Right cardiac atrium (tissue), 5 donors: ENCODE data around the gene PPIF. TPM values are rescaled to one million over a fixed set of nuclear protein-coding genes. Genes with fewer than 3 reads are reported as not detected.

ENCODE experiments used
- ATAC-seq, 2 donors: fragments of 200-7000 bp; cut with Tn5 transposase; one replicate each; pipeline versions ENCODE4 v1.8.0 to v1.9.1; 2020; ENCODE audit warnings: moderate library complexity in 2 of 2, mild to moderate bottlenecking in 1 of 2
- DNase-seq, 3 donors: peaks; one replicate each; pipeline ENCODE4 v3.0.0-alpha.2; 2020
- H3K27ac ChIP-seq: one replicate; pipeline ENCODE4 v1.5.1; 2013; ENCODE audit warnings: mild to moderate bottlenecking, low read length, control low read depth, moderate library complexity
- H3K27me3 ChIP-seq: one replicate; pipeline ENCODE4 v1.6.1; 2013; ENCODE audit not compliant: control insufficient read depth, insufficient read depth
- H3K4me1 ChIP-seq: one replicate; pipeline ENCODE4 v1.6.1; 2013; ENCODE audit warnings: low read length; ENCODE audit not compliant: control insufficient read depth, insufficient read depth
- H3K4me3 ChIP-seq: one replicate; pipeline ENCODE4 v1.5.1; 2013; ENCODE audit warnings: low read length, control low read depth
- H3K9me3 ChIP-seq: one replicate; pipeline ENCODE4 v1.6.1; 2013; ENCODE audit warnings: low read length; ENCODE audit not compliant: control insufficient read depth
- WGBS: extraction: QIAGEN DNeasy Blood & Tissue Kit; methylation state at CpG from one replicate; pipeline ENCODE4 v1.1.7; 2013; 5-methylcytosine and 5-hydroxymethylcytosine counted together
- intact Hi-C, 4 donors: fragments of 100-400 bp; cut with DNase I; formaldehyde crosslinking; loops; one replicate each; pipeline versions ENCODE4 v1.11.0 to v1.14.0; 2022 to 2023
- polyA plus RNA-seq: library from polyadenylated mRNA; stranded (reverse); fragments of 200-250 nt; gene quantifications from one replicate; pipeline ENCODE4 v1.2.3, GENCODE V29; 2013
- total RNA-seq, 4 donors: library from RNA; stranded (reverse); fragmentation: NEBNext Ultra II Directional; extraction: Animal tissue kit (Norgen Biotek cat#: 25700); gene quantifications; one replicate each; pipeline ENCODE4 v1.2.1, GENCODE V29; 2021
- donor health status: healthy with polysubstance abuse.
- donor health status: DM: no; HTN: yes; CAD: no.
- donor health status: DM: no; HTN: no; CAD: no.
- donor health status: DM: no; HTN: yes; CAD: no; lungs with severe emphysema.
- donor health status: DM: yes; HTN: yes; CAD: no.

The PPIF gene
- total and polyA plus RNA-seq, 5 donors, result 91.8 to 121 (median 104) TPM

DNA sequence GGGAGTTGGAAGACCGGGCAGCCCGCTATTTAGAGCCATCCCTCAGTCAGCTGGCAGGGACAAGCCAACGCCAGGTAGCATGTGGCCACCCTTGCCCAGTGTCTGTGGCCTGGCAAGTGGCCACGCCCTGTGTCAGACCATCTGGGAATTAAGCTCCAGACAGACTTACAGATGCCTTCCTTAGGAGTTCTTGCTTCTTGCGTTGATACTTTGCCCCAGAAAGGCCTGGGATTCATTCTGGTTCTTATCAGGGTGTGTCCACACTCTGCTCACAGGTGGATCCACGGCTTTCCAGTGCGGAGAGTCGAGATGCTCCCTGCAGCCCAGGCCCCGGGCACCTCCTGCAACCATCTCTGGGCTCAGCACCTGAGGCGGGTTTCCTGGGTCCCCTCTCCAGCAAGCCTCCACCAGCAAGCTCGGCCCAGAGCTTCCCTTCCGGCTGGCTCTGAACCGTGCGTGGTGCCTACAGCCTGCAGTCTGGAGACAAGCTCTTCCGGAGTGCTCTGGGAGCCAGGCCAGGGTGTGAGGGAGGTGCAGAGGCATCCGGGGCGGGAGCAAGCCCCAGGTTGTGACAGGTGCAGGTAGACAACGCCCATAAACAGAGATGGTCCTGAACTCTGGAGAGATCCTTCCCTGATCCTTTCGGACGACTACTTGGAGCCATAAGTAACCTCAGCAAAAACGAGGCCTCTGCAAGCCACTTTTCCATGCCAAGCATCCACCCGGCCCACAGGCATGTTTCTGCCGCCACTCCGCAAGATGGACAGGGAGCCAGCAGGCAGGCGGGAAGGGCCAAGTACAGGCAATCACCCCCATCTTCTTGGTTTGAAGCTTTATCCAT is 32.3 kb upstream of the PPIF start:
- Histone ChIP-seq H3K9me3 (no peaks in the 10 kb centered on the region), H3K4me1 (peaks cover 6% of the 10 kb centered on the region), H3K4me3 (no peak overlapping the region), H3K27ac (no peak overlapping the region), H3K27me3 (no peaks in the 10 kb centered on the region)
- no peak for ATAC-seq
- DNase-seq, result peak; percentile 12 to 63 (median 42)
- WGBS, result 85% methylated on average over 25 of the region's 25 CpGs
- intact Hi-C loops, result no loop called here

DNA sequence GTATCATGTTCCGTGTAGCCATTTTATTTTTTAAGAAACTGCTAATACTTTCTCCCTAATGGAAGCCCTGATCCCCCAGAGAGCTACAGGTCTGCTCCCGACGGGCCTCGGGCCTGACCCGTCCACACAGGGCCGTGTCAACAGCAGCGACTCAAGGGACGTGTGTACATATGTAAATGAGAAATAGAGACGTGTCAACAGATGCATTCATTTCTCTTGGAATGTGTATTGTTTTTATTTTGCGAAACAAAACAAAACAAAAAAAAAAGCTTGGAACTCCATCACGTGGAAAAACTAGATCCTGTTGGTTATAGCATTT is 31.7 kb upstream of the PPIF start:
- Histone ChIP-seq H3K9me3 (no peaks in the 10 kb centered on the region), H3K27me3 (no peaks in the 10 kb centered on the region), H3K27ac (no peak overlapping the region), H3K4me1 (peaks cover 6% of the 10 kb centered on the region), H3K4me3 (no peak overlapping the region)
- 76% methylated on average over 11 of the region's 11 CpGs for WGBS
- DNase-seq (no peak), ATAC-seq (no peak)
- intact Hi-C loops, result no loop called here

DNA sequence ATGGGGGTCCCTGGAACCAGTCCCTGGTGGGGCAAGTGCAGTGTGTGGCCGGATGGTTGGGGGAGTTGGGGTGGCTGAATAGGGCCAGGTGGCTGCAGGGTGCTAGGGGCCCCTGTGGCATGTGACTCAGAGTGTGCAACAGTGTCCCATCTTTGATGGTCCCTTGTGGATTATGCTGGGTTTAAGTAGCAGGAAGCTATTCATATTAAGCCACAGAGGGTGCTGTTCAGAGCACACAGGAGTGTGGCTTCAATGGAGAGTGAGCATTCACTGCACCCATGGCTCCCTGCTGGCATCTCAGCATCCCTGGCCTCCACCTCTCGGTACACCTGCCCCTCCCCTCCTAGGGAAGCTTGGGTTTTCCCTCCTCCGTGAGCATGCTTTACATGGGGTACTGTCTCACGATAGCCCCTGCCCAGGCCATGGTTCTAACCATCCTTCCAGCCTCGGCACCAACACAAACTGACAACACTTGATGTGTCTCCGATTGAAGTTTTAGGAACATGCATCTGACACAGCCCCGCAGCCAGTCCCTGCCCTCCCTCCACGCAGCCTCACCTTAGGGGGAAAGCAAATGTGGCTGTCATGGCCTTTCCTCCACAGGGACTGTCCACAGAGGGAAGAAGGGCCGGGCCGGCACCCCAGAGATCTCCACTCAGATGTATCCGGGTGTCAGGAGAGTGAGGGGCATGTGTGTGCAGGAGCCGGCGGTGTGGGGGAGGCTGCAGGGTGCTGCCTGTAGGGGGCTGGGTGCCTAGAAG is 30.4 kb upstream of the PPIF start:
- no peaks in the 10 kb centered on the region for H3K27me3 ChIP-seq
- H3K4me3 ChIP-seq, result no peak overlapping the region
- peak; percentile 11 to 60 (median 59) for DNase-seq
- no peaks in the 10 kb centered on the region for H3K9me3 ChIP-seq
- intact Hi-C loops, result no loop called here
- 30% methylated on average over 13 of the region's 13 CpGs for WGBS
- H3K4me1 ChIP-seq, result peaks cover 6% of the 10 kb centered on the region
- H3K27ac ChIP-seq, result no peak overlapping the region
- ATAC-seq, result peak; percentile 6 to 8

DNA sequence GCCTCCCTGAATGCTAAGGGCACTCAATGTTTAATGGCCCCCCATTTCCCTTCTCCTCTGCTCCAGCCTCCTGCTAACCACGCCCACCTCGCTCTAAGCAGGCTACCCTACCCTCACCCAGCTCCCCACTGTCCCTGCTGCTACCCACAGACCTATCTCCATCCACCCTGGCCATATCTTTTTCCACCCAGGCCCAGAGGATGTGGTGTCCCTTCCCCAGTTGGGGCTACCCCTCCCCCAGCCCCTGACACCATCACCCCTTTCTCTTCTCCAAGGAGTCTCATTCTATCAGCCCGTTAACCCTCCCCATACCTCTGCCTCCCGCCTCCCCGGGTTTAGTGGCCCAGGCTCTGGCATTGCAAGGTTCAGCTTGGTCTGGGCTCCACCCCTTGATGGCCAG is 28.9 kb upstream of the PPIF start:
- no peaks in the 10 kb centered on the region for H3K9me3 ChIP-seq
- no peak overlapping the region for H3K27ac ChIP-seq
- ATAC-seq (peak; percentile 1 to 7), DNase-seq (no peak)
- intact Hi-C loops, result no loop called here
- WGBS, result 93% methylated on average over 5 of the region's 5 CpGs
- no peaks in the 10 kb centered on the region for H3K27me3 ChIP-seq
- peaks cover 6% of the 10 kb centered on the region for H3K4me1 ChIP-seq
- H3K4me3 ChIP-seq, result no peak overlapping the region

DNA sequence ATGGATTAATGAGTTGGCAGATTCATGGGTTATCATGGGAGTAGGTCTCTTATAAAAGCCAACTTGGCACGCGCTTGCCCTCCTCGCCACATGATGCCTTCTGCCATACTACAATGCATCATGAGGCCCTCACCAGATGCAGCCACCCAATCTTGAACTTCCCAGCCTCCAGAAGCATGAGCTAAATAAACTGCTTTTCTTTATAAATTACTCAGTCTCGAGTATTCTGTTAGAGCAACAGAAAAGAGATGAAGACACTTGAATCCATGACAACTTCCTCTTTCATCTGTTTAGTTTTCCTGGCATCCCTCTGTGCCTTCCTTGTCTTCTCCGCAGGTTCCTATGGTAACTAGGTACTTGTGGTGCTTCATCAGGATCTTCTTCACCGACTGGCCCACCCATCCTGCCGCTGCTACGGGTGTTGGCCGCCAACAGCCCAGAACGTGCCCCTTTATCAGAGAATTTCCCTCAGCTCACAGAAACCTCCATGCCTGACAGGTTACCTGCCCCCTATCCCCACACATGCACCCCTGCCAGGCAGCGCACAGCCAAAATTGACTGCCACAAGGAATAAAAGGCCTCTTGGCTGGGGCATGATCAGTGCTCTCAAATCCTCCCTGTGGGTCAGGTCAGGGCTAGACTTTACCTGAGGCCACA is 28.0 kb upstream of the PPIF start:
- DNase-seq (peak in 1 of 3 donors; percentile 40), ATAC-seq (no peak)
- intact Hi-C loops, result no loop called here
- Histone ChIP-seq H3K4me1 (peaks cover 6% of the 10 kb centered on the region), H3K27ac (no peak overlapping the region), H3K4me3 (no peak overlapping the region), H3K9me3 (no peaks in the 10 kb centered on the region), H3K27me3 (no peaks in the 10 kb centered on the region)
- WGBS, result 80% methylated on average over 11 of the region's 11 CpGs

DNA sequence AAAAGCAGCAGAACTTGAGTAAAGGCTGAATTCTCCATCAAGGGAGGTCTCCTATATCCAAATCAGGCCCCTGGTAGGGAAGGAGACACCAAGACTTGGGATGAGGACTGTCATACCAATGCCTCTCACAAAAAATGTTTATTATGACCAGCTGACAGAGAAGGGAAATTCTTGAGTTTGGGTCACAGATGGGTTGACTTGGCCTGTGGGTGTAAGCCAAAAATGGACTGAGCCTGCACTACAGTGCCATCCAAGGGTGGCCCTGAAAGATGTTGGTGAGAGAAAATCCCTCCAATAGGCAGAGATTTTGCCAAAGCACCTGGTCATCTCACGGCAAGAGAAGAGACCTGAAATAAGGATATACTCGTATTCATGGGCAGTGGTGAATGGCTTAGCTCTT is 27.0 kb upstream of the PPIF start:
- H3K27ac ChIP-seq, result no peak overlapping the region

DNA sequence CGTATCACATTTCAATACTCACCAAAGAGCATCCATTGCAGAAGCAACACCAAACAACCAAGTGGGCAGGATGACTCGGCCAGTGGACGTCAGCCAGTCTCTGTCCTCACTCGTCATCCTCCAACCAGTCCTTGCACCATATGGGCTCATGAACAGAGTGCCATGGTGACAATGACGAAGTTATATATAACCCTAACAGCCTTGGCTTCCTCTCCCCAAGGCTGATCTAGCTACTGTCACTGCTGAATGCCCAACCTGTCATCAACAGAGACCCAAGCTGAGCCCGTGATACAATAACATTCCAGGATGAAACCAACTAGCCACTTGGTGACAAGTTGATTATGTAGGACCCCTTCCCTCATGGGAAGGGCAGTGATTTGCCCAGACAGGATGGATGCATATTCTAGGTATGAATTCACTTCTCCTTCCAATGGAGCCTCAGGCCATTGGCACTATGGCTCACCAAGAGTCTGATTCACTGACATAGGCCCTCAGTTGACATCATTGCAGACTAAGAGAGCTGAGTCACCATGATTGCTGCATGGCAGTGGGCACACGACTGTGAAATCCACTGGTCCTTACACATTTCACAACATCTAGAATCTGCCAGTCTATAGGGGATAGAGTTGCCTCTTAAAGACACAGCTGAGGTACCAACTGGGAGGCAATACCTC is 26.3 kb upstream of the PPIF start:
- DNase-seq, result peak in 1 of 3 donors; percentile 10
- no peak overlapping the region for H3K27ac ChIP-seq
- no peaks in the 10 kb centered on the region for H3K27me3 ChIP-seq
- no peaks in the 10 kb centered on the region for H3K9me3 ChIP-seq
- H3K4me1 ChIP-seq, result peaks cover 4% of the 10 kb centered on the region
- intact Hi-C loops, result no loop called here
- H3K4me3 ChIP-seq, result no peak overlapping the region
- ATAC-seq, result no peak
- WGBS, result 76% methylated on average over 7 of the region's 7 CpGs

More for the DNA sequence above, 27.0 kb upstream of the PPIF start:
- Histone ChIP-seq H3K9me3 (no peaks in the 10 kb centered on the region), H3K4me1 (peaks cover 4% of the 10 kb centered on the region), H3K27me3 (no peaks in the 10 kb centered on the region), H3K4me3 (no peak overlapping the region)
- WGBS, result 95% methylated on average over 2 of the region's 2 CpGs
- no peak for ATAC-seq
- intact Hi-C loops, result no loop called here
- no peak for DNase-seq

DNA sequence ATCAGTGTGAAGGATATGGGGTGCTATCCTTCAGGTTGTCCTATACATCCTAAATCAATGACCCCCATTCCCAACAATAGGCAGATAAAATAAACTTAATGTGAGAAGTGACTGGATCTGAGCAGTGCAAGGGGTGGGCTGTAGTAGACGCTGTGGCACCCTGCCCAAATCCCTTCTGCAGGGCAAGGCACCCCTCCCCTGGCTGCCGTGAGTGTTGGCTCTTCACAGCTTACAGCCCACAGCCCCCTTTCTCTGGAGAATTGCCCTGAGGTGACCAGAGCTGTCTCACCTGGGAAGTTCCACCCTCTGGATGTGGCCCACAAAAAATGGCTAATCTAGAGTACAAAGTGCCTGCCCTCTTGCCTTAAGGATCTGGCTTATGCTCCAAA is 25.8 kb upstream of the PPIF start:
- H3K4me1 ChIP-seq, result peaks cover 4% of the 10 kb centered on the region
- H3K4me3 ChIP-seq, result no peak overlapping the region
- WGBS, result 81% methylated on average over 2 of the region's 2 CpGs
- H3K27ac ChIP-seq, result no peak overlapping the region
- ATAC-seq (no peak), DNase-seq (peak in 2 of 3 donors; percentile 12 to 40)
- no peaks in the 10 kb centered on the region for H3K9me3 ChIP-seq
- intact Hi-C loops, result no loop called here
- no peaks in the 10 kb centered on the region for H3K27me3 ChIP-seq

DNA sequence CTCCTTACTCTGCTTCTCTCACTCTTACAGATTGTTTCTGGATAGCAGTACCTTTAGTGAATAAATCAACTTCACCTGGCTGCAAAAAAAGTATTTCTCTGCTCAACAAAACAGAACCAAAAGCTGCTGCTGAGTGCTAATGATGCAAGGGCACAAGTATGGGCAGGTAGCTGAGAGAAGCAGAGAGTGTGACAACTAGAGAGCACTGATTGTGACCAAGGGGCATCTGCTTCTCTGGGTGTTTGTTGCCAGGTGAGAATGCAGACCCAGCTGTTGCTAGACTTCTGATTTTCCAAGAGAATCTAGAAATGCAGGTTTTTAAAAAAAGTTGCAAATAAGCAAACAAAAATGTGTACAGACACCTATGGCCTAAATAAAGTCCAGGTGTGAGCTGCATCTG is 25.3 kb upstream of the PPIF start:
- Histone ChIP-seq H3K27ac (no peak overlapping the region), H3K27me3 (no peaks in the 10 kb centered on the region), H3K4me1 (peaks cover 4% of the 10 kb centered on the region), H3K4me3 (no peak overlapping the region), H3K9me3 (no peaks in the 10 kb centered on the region)
- DNase-seq (no peak), ATAC-seq (no peak)
- intact Hi-C loops, result no loop called here

DNA sequence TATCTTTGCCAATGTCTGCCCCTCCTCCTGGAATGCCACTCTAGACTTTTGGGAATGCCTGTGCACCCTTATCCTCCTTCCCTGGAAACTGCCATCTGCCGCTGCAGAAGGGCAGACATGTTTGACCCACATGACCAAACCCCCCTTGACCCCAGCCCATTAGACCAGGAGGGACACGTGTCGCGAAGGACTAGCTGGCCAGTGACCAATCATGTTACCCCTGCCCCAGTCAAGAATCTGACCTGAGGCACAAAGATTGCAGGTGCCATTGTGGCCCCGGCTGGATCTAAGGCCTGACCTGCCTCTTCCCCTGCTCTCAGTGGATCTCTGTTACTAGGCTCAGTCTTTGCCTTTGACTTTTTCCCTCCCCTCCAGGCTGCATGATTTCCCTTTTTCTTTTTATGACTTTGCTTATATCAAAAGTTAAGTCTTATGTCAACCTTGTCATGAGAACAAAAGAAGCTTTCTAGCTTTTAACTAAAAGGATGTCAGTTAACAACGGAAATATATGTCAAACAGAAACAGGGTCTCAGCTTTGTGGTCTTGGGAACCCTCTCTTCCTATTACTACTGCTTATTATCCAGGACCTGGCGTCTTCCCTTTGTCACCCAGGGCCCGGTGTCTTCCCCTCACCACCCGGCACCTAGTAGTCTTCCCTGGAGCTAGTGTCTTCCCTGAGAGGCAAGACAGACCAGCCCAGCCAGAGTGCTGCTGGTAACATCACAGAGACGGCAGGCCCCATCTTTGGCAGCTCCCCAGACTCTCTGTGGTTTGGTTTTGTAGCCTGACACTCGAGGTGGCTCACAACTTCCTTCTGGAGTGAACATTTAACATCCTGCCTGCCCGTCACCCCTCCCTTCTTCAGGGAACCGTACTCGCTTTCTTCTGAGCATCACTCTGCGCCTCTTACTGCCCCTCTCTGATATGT is 24.4 kb upstream of the PPIF start:
- H3K27ac ChIP-seq, result no peak overlapping the region
- H3K4me1 ChIP-seq, result no peaks in the 10 kb centered on the region
- no peaks in the 10 kb centered on the region for H3K27me3 ChIP-seq
- H3K9me3 ChIP-seq, result no peaks in the 10 kb centered on the region
- ATAC-seq (peak in 1 of 2 donors; percentile 12), DNase-seq (peak; percentile 39 to 75 (median 70))
- 75% methylated on average over 15 of the region's 15 CpGs for WGBS
- intact Hi-C loops, result no loop called here
- no peak overlapping the region for H3K4me3 ChIP-seq
